GM20000 (cell line): ENCODE measurements around the gene AXDND1.
A peak's percentile ranks its signal among the peaks of the same experiment; 100 is the strongest.
"Not testable (repeated sequence)": the region's sequence is repeated elsewhere in the genome, so short reads cannot be mapped to it uniquely, and the experiment has no call there.

ENCODE experiments used
- DNase-seq: peaks from one replicate; pipeline ENCODE4 v3.0.0; 2012; ENCODE audit warnings: low spot score
- CTCF ChIP-seq: IDR thresholded peaks from 2 replicates; pipeline ENCODE4 v1.5.1; 2012; ENCODE audit warnings: mild to moderate bottlenecking, control low read depth; ENCODE audit errors: extremely low read depth, missing control alignments

The AXDND1 gene

GRCh38 chr1:179447489-179447888 lies 81.7 kb downstream of the AXDND1 start:
- peak; percentile 7 for TF ChIP-seq CTCF
- no peak for DNase-seq

GRCh38 chr1:179448437-179449149 lies 82.8 kb downstream of the AXDND1 start:
- DNase-seq: no peak
- no peak for TF ChIP-seq CTCF

GRCh38 chr1:179459606-179460206 lies 93.9 kb downstream of the AXDND1 start:
- DNase-seq: not testable (repeated sequence)

GRCh38 chr1:179465661-179466060 lies 99.9 kb downstream of the AXDND1 start:
- not testable (repeated sequence) for DNase-seq

- no peak for TF ChIP-seq CTCF
- no peak for DNase-seq
Measured at GRCh38 chr1:179474713-179475112, 108.9 kb downstream of the AXDND1 start.

- DNase-seq: no peak
- no peak for TF ChIP-seq CTCF
Measured at GRCh38 chr1:179476484-179476883, 110.7 kb downstream of the AXDND1 start.

GRCh38 chr1:179478370-179478769 lies 112.6 kb downstream of the AXDND1 start:
- no peak for TF ChIP-seq CTCF
- no peak for DNase-seq

- no peak for DNase-seq
- TF ChIP-seq CTCF: no peak
Measured at GRCh38 chr1:179490611-179491010, 124.8 kb downstream of the AXDND1 start.
